CD4-positive, alpha-beta T cell treated with Interleukin-4 for 4 hours (primary cell): ENCODE measurements around the gene MARS1.
A peak's percentile ranks its signal among the peaks of the same experiment; 100 is the strongest.
"Not testable (repeated sequence)": the region's sequence is repeated elsewhere in the genome, so short reads cannot be mapped to it uniquely, and the experiment has no call there.

ENCODE experiments used
- DNase-seq: peaks from one replicate; pipeline ENCODE4 v3.0.0-alpha.2; 2020

MARS1 gene

DNA sequence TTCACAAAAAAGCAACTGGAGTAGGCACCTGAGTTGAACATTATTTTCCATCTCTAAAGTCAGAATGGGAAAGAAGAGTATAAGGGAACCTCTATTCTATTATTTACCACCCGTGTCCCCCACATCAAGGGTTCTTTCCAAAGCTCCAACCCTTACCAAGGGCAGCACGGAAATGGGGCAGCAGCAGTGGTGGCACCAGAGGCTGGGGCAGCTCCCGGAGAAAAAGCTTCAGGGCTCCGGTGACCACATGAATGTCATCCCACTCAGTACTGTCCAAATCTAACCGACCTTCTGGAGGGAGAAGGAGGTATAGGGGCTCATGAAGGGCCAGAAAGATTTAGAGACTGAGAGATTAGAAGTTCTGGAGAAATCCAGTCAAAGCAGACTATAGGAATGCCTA is 14.0 kb upstream of the MARS1 start:
- DNase-seq, result no peak

DNA sequence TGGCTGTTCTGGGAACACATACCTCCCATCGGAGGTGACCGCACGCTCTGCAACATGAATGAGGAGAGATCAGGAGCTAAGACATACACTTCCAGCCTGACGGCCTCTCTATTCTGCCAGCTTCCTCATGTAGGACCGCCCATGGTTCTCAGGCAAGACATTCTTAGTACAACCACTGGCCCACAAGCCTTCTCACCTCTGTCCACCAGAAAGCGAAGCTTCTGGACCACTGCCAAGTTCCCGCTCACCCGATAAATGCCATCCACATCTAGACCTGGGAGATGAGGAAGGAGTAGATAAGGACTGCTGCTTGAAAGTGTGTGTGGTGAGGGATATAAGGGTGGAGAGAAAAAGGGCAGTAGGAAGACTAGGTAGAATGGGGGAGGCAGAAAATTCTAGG is 13.4 kb upstream of the MARS1 start:
- no peak for DNase-seq

DNA sequence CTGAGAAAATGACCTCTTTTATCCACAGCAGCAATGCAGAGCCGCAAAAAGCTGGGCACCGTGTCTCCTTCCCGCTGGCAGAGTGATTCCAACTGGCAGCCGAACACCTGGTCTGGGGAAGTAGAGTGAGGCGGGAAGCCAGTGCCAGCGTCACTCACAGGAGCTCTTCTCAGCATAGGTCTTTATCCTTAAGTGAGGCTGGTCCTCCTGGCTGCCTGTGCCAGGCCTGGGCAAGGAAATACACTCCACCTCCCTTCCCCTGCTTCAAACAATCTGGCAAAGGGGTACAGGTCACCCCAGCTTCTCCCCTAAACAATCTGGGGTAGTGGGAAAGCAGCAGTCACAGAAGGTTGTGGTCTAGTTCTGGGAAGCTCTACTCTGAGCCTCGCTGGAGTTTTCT is 13.0 kb upstream of the MARS1 start:
- DNase-seq, result no peak

DNA sequence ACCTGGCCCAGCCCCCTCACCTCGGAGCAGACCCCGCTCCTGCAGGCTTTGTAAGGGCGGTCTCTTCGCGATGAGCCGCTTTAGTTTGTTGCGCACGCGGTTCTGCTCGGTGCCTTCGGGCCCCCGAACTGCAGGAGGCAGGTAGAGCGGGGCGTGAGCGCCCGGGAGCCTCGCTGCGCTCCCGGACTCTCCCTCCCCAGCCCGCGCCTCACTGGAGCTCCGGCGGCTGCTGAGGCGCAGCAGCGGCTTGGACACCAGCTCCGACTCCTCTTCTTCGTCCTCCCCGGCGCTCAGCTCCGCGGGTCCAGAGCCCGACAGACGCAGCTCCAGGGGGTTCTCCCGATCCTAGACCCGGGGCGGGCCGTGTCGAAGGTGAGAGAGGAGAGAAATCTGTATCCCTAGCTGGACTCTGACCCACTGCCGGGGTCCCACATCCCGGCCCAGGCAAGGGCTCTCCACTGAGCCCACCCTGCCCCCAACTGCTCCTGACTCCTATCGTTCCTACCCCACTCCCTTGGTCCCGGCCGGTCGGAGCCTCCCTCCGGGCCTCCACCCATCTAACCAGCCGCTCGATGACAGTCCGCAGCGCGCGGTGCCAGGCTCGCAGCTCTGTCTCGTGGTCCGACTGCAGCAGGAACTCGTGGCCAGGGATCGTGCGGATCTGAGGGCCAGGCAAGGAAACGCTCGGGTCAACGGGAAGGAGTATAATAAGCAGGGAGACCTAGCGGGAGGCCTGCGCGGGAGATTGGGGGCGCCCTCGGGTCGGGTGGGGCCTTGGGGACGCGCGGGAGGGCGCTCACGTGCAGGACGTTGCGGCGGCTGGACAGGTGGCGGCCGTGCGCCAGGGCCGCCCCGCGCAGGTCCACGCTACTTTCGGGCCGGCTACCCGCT is 12.4 kb upstream of the MARS1 start:
- DNase-seq, result no peak

DNA sequence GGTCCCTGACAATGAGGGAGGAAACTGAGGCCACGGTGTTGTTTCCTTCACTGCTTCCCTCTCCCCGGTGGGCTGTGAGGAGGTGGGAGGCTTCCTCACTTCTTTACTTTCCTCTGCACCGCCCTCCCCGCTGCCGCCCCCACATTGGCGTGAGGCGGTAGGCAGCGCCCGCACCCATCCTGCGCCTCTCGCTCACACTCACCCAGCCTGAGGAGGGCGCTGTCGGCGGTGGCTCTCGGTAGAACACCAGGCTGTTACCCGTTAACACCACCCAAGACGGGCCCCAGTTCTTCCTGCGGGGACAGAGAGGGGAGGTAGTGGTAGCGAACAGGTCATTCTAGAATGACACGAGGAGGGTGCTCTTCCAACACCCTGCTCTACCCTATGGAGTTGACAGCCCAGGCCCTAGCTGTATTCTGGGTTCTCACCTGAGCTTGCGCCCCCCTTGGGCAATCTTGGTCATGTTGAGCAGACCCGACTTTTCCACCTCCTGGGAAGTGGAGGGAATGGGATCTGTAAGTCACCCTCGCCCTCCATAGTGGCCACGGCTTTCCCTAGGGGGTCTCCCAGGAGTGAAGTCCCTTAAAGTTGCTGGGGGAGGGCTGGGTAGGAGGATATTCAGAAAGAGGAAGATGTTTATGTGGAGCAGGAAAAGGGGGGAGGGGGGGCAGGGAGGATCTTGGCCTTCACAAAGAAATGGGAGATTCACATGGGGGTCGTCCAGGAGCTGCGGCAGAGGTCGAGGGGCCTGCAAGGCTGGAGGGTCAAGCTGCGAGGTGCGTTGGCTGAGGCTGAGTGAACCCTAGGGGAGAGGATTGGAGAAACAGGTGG is 11.5 kb upstream of the MARS1 start:
- peak; percentile 68 for DNase-seq

DNA sequence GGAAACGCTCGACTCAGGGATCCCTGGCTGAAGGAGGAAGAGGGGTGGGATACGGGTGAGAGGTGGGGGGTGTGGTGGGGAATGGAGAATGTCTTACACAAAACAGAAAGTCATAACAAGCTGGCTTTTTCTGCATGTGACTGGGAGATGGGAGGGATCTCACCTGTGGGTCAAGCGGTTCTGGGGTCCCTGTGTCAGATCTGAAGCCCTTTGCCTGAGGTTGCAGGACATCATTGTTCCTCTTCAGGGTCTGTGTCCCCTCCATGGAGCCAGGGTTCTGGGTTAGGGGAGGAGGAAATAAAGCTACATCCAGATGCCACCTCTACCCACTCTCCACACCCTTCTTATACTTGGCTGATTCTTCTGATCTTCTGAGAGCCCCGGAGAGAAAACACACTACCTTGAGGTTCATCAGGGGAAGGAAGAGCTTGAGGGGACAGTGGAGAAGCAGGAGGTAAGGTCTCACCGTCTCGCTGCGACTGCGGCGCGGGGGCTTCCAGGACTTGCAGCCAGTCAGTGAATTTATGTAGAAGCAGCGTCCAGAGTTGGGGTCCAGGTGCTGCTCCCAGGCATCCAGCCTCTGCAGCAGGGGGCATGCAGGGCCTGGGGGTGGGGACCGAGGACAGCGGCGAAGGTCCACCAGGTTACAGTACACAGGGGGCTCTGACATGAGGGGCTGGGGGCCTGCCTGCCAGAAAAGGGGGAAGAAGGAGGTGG is 10.7 kb upstream of the MARS1 start:
- peak; percentile 18 for DNase-seq

DNA sequence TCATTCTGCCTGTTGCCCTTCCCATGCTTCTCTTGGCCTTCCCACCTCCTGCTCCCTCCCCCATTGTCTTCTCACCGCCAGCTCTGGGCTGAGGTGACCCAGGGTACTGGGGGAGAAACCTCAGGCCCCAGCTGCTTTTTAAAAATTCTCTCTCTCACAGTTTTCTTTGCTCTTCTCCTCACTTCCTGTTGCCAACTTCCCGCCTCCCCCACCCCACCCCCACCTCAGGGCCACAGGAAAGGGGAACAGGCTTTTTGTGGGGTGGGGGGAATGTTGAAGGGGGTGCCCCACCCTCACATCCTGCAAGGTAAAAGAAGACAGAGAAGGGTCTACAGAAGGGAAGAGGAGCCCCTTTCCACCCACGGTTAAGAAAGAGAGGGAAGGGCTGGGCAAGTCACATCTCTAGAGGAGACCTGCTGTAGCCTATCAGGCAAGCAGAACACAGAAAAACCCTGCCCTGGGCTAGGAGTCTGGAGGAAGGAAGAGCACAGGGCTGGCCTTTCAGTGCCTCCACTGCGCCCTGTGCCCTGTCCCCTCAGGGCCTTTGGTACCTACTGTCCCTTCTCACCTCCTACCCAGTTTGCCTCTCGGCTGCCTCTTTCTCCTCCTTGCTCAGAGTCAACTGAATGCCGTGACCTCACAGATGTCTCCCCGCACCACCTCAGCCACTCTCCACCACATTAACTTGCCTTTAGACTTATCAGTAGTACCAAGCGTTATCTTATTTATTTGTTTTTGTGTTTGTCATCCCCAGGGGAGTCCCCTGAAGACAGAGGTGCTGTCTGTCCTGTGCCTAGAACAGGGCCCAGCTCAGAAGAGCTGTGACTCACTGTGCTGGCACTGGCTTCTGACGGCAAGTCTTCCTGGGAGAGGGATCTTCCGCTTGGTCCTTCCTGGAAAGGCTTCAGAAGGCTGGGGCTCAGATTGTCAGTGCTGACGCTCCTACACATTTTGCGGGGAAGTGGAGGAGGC is 9.9 kb upstream of the MARS1 start:
- DNase-seq, result peak; percentile 88

DNA sequence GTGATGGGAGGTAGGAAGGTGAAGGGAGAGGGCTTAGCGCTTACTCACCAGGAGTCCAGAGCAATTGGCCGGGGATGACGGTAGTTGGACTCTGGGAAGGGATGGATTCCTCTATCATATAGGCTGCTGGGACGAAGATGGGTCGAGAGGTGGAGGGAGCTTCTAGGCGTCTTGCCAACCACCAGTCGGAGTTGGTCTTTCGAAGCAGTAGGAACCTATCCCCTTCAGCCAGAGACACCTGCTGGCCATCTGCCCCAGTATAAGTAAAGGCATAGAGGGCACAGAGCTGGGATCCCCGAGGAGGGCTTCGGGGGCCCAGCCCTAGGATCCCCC is 8.9 kb upstream of the MARS1 start:
- no peak for DNase-seq

DNA sequence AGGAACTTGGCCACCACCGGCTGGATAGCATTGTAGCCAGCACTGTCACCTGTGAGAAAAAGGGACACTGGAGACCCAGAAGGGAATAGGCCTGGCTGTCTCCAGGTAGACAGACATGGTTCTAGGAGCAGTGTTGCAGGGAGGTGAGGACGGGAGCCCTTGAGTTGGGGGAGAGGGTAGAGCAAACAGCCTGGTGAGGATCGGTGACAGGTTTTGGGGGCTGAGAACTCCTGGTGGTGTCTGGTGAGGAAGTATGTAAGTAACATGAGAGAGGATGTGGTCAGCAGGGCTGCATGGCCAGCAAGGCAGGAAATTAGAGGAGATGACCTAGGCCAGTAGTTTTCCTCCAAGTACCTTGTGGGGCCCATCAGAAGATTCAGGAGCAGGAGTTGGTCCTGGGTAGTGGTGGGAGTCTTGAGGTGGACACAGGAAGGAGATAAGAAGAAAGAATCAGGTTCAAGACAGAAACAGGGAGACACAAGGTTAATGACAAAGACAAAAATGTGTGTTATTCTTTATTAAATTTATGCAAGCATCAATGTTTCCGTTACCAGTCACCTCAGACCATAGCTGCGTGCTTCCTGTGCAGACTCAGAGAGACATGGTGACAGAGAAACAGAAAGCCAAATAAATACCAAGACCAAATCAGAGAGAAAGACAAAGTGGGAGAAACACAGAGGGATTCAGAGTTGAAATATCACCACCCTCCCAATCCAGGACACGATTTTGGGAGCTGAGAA is 8.3 kb upstream of the MARS1 start, which contains the start of gene ARHGAP9:
ARHGAP9 (minus strand) TSS at position 491 of the 740 bp plus-strand sequence; CDS start at position 31, 460 bp downstream.
- DNase-seq, result peak; percentile 86

DNA sequence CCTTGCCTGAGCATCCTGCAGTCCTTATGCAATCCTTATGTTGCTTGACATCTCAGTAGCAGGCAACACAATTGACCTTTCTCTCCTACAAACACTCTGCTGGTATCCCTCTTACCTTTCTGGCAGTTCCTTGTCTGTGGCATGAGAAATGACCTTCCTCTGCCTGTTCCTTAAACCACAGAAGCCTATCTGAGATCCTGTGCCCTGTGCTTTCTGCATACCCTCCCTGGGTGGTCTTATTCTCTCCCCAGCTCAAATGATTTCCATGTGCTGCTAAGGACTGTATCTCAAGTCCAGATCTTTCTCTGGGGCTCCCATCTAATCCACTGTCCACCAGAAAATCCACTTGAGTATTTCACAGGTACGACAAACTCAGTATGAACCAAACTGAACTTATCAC is 6.2 kb upstream of the MARS1 start:
- no peak for DNase-seq

DNA sequence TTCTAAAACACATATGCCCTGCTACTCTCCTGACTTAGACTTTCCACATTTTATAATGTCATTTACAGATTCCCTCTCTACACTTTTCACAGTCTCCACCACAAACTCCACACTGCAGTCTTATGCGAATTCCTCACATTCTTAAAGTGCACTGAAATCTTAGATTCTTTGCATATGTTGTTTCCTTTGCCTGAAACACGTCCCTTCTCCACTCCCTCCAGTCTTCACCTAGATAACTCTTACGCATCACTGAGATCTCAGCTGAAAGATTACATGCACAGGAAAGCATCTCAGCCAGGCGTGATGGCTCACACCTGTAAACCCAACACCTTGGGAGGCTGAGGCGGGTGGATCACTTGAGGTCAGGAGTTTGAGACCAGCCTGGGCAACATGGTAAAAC is 4.4 kb upstream of the MARS1 start:
- DNase-seq, result no peak

DNA sequence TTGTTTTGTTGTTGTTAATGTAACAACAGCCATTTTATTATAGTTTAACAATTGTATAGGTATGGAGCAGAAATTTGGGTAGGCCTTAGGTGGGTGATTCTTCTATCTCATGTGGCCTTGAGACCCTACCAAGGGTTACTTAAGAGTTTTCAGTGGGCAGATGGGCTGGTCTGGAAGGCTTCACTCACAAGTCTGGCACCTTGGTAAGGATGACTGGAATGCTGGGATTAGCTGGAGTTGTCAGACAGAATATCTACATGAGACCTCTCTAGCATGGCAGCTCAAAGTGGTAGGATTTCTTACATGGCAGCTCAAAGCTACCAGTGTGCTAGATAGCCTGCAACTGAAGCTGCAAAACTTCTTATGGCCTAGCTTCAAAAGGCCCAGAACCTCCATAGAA is 2.2 kb upstream of the MARS1 start:
- DNase-seq, result no peak

DNA sequence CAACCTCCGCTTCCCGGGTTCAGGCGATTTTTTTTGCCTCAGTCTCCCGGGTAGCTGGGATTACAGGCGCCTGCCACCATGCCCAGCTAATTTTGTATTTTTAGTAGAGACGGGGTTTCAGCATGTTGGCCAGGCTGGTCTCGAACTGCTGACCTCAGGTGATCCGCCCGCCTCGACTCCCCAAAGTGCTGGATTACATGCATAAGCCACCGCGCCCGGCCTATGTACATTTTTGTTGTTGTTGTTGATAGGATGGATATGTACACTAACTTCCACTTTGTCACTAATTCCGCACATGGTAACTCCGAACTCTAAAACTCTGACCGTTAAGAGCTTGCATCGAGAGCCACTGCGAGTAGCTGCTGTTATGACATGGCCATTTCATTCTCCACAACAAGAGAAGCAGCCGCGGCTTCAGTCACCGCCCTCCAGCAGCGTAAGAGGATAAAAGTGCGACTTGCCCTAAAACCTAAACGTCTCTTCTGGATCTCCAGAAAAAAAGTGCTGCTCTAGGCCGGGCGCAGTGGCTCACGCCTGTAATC is 742 bp upstream of the MARS1 start:
- DNase-seq, result no peak

DNA sequence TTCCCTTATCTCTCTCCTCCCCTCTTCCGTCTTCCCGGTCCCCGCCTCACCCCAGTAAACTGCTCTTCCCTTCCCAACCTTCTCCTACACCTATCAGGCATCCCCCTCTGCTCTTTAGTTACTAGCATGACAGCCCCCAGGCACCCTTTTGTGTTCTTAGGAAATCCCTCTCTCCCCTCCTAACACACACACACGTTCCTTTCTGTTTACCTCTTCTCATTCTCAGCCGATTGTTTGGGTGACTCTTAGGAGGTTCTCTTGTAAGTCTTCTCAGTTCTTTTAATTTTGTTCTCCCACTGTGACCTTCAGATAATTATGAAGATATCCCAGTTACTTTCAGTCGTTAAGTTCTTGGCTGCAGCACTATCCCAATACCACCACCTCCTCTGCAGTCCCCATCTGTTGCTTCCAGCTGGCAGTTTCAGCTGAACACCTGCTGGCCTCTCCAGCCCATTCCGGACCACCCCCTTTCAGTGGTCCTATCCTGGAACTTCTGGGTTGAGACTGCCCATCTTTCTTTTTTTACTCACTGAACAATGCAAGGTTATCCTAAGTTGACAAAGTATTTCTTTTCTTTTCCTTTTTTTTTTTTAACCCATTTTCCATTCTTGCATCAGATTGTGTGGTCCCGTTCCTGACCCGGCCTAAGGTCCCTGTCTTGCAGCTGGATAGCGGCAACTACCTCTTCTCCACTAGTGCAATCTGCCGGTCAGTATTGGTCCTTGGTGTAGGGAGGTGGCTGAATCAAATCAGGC is 711 bp downstream of the MARS1 start:
- DNase-seq, result no peak

DNA sequence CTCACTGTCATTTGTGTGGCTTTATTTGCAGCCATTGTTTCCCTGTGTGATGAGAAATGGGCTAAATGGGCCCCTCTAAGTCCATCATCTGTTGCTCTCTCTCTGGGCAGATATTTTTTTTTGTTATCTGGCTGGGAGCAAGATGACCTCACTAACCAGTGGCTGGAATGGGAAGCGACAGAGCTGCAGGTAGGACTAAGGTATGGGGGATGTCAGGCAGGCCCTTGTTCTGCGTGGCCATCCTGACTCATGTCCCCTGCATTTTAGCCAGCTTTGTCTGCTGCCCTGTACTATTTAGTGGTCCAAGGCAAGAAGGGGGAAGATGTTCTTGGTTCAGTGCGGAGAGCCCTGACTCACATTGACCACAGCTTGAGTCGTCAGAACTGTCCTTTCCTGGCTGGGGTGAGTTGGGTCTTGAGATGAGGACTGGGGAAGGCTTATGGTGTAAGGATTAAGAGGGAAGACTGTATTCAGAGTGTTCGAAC is 1.3 kb downstream of the MARS1 start:
- DNase-seq, result no peak

DNA sequence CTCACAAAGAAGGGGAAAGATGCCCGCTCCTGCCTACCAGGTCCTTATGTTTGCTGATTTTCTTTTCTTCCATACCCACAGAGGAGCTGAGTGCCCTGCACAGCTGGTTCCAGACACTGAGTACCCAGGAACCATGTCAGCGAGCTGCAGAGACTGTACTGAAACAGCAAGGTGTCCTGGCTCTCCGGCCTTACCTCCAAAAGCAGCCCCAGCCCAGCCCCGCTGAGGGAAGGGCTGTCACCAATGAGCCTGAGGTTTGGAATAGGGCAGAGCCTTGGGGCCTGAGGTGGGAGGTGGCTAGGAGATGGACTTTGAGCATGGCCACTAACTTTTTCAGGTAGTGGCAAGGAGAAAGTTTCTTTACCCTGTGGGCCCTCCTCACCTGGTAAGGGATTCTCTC is 2.3 kb downstream of the MARS1 start:
- DNase-seq, result no peak

DNA sequence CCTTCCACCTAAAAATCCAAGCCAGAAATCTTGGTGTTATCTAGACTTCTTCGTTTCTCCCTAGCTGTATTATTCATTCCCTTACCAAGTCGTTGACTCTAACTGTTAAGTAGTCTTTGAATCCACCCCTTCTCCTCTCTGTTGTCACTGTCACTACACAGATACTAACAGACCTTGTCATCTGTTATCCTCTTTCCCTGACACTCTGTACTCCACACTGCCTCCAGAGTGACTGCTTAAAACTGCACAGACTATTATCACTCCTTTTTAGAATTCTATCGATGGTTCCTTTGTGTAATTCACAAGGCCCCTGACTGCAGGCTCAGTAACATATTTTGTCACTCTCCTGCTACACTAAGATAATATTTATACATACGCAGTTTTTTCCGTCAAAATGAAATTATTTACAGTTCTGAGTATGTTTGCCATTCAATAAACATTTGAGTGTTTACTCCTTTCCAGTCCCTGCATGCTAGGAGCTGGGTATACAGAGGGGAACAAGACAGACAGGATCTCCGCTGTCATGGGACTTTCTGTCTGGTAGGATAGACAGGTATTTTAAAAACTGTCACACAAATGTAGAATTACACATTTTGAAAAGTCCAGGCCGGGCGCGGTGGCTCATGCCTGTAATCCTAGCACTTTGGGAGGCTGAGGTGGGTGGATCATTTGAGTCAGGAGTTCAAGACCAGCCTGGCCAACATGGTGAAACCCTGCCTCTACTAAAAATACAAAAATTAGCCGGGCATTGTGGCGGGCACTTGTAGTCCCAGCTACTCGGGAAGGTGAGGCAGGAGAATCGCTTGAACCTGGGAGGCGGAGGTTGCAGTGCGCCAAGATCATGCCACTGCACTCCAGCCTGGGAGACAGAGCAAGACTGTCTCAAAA is 3.8 kb downstream of the MARS1 start:
- DNase-seq, result no peak

DNA sequence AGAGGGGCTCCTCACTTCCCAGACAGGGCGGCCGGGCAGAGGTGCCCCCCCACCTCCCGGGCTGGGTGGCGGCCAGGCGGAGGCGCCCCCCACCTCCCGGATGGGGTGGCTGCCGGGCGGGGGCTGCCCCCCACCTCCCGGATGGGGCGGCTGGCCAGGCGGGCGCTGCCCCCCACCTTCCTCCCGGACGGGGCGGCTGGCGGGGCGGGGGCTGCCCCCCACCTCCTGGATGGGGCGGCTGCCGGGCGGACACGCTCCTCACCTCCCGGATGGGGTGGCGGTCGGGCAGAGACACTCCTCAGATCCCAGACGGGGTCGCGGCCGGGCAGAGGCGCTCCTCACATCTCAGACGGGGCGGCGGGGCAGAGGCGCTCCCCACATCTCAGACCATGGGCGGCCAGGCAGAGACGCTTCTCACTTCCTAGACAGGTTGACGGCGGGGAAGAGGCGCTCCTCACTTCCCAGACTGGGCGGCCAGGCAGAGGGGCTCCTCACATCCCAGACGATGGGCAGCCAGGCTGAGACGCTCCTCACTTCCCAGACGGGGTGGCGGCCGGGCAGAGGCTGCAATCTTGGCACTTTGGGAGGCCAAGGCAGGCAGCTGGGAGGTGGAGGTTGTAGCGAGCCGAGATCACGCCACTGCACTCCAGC is 7.3 kb downstream of the MARS1 start:
- DNase-seq, result not testable (repeated sequence)

DNA sequence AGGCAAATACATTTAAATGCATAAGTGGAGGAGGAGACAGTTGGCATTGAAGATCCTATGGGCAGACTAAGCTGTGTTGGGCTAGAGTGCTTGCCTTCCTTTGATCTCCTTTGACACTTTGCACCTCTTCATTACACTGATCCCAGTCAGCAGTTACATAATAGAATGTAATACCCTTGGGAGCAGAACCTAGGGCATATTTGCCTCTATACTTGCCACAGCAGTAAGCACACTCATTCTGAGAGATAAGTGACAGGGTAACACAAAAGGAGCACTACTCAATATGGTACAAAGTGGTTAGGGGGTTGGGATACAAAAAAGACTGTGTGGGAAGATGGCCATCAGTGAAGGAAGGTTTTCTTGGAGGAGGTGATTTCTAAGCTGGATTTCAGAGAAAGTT is 9.0 kb downstream of the MARS1 start:
- DNase-seq, result no peak
